HG03175 (cell line): ENCODE data around the gene MUC4.
"Not testable (repeated sequence)": the region's sequence is repeated elsewhere in the genome, so short reads cannot be mapped to it uniquely, and the experiment has no call there.

Experiments used
- ATAC-seq: cut with Tn5 transposase; IDR thresholded peaks from one replicate; pipeline ENCODE4 v1.9.1; 2021; ENCODE audit warnings: mild to moderate bottlenecking, moderate library complexity; ENCODE audit not compliant: unreplicated experiment

The MUC4 gene

DNA sequence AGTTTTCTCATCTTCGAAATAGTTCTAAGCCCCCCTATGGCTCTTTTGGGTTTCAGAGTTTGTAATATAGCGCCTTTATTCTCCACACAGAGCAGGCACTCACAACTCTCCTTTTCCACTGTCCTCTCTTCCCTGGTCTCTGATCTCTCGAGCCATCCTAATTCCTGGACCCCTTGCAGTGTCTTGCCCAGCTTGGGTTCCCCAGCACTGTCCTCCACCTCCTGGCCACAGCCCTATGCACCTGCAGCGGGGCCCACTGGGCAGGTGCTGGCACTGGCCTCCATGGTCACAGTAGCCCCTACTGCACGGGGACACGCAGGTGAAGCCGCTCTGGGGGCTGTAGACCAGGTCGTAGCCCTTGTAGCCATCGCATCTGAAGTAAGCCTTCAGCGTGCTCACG is 63.1 kb downstream of the MUC4 start:
- no peak for ATAC-seq

DNA sequence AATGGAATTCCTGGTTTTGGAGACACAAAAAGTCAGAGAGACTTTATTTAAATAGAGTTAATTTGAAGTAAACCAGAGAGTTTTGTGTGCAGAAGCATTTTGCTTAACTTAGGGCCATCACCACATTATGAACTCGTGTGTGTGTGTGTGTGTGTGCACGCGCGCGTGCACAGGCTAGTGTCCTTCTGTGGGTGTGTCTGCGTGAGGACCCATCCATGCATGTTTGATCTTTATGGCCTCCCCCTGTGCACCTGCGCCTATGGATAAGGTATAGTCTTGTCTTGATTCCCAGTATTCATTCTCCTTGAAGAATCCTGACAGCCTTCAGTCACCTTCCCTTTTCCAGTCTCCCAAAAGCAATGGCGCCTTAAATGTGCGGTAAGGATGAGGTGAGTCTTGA is 65.0 kb downstream of the MUC4 start:
- no peak for ATAC-seq

DNA sequence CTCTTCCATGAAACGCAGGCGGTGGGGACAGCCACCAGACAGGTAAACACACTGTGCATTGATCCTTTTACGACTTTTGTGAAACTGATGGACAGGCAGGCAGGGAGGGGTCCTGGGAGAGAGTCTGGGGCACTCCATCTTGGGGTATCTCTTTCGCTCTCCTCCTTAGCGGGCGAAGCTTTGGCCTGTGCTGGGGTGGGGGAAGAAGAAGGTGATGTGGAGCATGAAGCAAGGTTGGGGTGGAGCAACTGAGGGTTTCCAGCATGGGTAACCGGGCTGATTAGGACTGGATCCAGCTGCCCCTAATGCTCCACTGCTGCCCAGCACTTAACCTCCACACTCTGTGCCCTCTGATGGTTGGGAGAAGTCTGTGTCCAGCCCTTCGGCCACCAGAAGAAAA is 65.4 kb downstream of the MUC4 start:
- ATAC-seq = no peak

DNA sequence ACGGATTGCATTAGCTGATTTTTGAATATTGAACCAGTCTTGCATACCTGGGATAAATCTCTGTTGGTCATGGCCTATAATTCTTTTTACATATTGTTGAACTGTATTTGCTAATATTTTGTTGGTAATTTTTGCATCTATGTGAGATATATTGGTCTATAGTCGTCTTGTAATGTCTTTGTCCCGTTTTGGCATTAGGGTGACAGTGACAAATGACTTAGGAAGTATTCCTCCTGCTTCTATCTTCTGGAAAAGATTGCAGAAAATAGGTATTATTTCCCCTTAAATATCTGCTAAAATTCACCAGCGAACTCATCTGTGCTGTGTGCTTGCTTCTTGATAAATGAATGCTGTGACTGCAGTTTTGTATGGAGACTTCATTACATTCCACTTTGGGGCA is 67.3 kb downstream of the MUC4 start:
- ATAC-seq = no peak

DNA sequence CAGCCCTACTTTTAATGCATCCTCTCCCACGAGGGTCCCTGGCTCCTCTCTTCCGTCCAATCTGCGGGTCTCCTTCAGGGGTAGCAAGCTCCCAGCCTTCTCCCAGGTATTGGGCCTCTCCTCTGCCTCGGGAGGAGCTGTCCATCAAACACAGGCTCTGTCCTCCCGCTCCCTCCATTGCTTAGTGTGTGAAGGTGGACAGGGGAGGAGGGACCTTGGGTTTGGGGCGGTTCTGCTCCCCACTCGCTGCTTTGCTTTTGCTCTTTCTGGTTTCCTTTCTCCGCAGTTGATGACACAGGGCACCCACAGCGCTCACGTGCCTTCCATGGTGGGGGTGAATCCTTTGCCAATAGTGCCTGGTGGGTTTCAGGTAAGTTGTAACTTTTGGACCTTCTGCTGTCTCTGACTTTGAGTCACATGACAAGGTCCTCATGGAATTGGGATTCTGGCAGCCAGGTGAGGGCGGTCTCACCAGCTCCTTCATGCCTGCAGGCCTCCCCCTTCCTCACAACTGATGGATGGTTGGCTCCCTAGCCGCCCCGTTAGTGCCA is 72.1 kb downstream of the MUC4 start:
- ATAC-seq = no peak

DNA sequence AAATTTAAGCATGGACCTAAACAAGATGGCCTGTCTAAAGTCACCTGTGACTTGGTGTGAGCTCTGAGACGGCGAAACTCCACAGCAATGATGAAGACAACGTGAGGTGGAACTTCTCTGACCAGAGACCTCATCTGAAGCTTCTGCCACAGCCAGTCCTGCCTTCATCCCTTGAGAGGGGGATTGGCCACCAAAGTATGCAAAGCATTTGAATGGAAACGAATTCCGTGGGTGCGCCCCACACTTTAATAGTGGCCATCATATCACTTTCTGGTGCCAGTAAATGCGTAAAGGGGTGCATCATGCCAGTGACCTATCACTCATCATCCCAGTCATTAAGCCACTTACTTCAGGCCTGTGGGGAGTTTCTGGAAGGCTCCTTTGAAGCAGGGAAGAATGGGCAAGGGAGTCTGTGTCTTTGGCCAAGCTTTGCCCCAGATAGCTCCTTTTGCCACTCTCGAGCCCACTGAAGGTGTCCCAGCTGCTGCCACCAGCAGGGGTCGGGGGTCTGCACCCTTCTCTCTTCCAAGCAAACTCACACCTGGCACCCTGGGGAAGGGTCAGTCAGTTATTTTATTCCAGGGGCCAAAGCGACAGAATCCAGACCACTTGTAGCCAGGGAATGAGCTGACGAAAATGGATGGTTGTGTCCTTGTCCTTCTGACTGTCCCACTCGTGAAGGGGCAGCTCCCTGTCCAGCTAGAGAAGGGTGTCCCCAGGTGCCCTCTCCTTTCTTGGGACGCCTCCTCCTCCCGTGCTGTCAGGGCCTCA is 73.3 kb downstream of the MUC4 start:
- ATAC-seq = no peak

DNA sequence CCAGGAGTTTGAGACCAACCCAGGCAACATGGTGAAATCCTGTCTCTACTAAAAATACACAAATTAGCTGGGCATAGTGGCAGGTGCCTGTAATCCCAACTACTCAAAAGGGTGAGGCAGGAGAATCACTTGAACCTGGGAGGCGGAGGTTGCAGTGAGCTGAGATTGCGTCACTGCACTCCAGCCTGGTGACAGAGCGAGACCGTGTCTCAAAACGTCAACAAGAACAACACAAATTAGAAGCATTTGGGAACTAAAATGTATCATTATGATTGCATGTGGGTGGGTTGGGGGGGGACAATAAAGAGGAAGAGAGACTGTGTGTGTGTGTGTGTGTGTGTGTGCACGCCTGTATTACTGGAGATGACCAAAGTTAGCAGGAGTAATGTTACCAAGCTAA is 73.9 kb downstream of the MUC4 start:
- ATAC-seq = not testable (repeated sequence)

DNA sequence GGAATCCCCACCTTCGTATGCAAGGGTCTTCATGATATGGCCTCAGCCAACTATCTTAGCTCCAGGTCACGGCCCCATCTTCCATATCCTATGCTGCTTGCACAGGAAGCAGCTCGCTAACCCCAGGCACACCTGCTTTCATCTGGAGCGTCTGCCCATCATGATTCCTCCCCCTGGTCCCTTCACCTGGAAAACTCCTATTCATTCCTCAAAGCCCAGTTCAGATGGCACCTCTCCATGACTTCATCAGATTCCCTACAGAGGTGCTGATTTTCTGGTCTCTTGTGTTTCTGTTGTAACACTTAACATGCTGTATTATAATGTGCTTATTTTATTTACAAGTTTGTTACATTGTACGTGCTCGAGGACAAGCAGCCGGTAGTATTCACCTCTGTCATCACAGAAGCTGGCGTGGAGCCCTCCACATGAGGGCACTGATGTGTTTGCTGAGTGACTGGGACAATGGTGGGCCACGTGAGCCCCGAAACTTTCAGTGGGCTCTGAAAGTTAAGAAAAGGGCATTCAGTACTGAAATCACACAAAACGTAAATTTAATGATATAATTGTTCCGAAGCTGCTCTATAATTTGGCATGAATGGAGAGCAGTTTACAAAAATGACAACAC is 74.8 kb downstream of the MUC4 start:
- no peak for ATAC-seq

DNA sequence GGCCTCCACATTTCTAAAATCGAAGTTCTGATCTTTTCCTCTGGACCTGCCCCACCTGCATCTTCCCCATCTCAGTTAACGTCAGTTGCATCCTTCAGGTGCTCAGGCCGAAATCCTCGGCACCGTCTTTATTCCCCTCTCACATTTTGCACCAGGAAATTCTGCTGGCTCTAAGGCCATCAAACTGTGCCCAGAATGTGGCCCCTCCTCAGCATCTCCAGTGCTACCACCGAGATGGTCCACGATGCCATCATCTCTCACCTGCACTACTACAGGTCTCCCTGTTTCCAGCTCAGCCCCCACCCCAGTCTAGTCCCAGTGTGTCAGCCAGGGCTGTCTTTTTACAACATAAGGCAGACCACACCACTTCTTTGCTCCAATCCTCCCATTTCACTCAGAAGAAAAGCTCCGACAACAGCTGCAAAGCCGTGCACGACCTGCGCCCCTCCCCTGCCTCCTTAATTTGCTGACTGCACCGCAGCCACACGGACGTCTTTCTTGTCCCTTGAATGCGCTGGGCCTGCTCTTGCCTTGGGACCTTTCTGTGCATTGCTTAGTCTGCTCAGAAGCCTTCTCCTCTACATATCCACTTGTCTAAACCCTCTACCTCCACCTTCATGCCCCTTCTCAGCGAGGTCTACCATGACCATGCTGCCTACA is 76.6 kb downstream of the MUC4 start:
- no peak for ATAC-seq

DNA sequence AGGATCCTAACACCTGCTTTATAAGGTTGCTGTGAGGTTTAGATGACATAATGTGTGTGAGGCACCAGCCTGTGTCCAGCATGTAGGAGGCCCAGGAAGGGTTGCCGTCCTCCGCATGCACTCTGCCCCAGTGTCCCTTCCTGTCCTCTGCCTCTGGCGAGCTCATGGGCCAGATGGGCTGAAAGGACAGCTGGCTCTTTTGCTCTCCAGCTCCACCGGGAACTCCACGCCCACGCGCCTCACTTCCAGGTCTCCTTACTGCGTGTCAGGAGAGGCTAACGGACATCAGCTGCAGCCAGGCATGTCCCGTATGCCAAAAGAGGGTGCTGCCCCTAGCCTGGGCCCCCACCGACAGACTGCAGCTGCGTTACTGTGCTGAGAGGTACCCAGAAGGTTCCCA is 78.8 kb downstream of the MUC4 start:
- no peak for ATAC-seq

DNA sequence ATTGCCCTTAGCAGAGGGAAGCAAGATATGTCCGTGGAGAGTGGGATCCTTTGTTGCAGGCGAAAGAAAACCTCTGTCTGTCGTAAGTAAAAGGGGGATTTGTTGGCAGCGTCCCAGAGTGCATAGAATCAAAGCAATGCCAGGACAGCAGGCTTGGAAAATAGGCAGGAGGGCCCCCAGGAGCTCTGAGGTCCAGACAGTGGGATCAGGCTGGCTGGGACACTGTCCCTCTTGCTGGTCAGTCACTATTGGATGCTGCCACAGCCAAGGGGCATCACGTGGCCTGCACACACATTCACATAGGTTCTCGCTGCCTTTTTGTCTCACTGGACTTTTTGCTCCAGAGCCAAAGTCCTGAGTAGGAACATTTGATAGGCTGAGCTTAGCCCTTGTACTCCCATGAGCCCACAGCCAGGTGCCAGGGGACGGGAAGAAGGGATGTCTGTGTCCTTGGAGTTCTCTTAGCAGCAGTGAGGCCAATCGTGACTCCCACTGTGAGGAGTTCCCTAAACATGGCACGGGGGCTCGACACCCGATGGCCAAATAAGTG is 80.3 kb downstream of the MUC4 start:
- no peak for ATAC-seq

DNA sequence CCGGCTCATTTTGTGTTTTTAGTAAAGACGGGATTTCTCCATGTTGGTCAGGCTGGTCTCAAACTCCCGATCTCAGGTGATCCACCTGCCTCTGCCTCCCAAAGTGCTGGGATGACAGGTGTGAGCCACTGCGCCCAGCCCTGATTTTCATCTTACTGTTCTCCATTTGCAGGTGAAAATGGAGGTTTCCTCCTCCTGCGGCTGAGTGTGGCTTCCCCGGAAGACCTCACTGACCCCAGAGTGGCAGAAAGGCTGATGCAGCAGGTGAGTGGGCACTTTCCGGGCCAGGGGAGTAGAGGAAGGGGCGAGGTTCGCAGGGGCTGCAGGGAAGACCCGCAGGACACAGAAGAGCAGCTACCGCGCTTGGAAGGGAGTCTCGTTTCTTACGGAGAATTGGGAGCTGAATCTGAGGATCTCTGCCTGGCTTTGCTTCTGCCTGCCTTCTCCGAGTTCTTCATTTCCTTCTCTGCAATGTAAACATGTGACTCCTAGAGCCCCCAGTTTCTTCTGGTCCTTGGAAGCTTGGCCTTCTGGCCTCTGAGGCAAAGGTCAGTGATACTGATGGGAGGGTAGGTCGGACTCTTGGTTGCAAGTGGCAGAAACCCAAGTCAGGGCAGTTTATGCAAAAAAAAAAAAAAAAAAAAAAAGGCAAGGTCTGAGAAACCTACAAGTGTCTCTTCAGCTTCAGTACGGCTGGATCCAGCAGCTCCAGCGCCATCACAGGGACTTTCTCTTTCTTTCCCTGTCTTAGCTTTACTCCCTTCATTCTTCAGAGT is 82.1 kb downstream of the MUC4 start:
- ATAC-seq = no peak

DNA sequence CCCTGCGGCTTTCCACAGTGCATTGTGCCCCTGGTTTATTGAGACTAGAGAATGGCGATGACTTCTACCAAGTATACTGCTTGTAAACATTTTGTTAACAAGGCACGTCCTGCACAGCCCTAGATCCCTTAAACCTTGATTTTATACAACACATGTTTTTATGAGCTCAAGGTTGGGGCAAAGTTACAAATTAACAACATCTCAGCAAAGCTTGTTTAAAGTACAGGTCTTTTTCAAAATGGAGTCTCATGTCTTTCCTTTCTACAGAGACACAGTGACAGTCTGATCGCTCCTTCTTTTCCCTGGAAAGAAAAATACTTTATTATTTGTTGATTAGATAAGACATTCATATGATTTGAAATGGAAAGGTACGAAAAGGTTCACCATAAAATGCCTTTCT is 82.9 kb downstream of the MUC4 start:
- not testable (repeated sequence) for ATAC-seq

DNA sequence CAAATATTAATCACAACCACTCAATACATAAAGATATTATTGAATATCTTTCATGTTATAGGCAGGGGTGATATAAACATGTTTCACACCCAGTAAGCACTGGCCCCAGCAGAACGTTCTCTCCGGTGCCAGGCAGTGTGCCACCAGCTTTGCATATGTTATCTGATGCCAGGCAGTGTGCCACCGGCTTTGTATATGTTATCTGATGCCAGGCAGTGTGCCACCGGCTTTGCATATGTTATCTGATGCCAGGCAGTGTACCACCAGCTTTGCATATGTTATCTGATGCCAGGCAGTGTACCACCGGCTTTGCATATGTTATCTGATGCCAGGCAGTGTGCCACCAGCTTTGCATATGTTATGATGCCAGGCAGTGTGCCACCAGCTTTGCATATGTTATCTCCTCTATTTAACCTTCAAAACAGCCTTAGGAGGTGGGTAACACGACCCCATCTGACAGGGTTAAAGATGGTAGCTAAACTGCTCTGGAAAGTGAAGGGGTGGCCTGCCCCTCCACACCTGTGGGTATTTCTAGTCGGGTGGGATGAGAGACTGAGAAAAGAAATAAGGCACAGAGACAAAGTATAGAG is 84.0 kb downstream of the MUC4 start:
- ATAC-seq = no peak

DNA sequence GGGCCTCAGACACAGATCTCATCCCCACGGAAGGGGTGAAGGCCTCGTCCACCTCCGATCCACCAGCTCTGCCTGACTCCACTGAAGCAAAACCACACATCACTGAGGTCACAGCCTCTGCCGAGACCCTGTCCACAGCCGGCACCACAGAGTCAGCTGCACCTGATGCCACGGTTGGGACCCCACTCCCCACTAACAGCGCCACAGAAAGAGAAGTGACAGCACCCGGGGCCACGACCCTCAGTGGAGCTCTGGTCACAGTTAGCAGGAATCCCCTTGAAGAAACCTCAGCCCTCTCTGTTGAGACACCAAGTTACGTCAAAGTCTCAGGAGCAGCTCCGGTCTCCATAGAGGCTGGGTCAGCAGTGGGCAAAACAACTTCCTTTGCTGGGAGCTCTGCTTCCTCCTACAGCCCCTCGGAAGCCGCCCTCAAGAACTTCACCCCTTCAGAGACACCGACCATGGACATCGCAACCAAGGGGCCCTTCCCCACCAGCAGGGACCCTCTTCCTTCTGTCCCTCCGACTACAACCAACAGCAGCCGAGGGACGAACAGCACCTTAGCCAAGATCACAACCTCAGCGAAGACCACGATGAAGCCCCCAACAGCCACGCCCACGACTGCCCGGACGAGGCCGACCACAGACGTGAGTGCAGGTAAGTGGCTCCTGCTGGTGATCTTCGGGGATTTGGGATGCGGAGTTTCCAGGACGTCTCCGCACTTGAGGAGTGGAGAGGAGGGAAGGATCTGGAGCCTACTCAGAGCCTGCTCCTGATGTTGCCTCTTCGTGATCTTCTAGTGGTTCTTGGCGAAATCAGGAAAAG is 85.6 kb downstream of the MUC4 start:
- ATAC-seq = not testable (repeated sequence)

DNA sequence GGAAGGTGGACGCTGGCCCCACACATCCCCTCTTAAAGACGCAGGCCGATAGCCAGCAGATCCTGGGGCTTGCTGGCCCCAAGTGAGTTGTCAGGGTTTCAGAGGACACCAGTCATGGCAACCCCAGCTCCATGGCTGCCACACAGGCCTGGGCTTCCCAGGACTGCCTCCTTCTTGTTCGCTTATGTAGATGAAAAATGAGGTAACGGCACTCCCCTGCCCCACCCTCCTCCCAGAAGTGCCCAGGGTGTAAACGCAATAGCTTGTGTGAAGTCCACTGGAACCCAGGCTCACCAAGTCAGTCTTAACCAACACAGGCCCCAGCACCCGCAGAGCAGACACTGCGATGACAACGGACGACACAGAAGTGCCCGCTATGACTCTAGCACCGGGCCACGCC is 87.4 kb downstream of the MUC4 start:
- ATAC-seq = not testable (repeated sequence)

DNA sequence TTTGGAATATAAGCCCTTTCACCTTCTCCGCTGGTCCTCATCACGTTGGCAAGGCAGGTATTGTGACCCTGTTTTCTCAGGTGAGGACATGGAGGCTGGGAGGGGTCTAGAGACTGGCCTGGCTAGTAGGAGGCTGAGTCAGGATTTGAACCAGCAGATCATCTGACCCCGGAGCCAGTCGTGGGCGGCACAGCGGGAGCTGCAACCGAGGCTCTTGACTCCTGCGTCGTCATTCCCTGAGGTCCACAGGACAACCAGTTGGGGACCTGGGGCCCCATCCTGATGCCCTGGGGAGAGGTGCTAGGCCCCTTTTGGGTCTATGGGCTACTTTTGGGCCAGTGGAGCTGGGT is 88.8 kb downstream of the MUC4 start:
- not testable (repeated sequence) for ATAC-seq

DNA sequence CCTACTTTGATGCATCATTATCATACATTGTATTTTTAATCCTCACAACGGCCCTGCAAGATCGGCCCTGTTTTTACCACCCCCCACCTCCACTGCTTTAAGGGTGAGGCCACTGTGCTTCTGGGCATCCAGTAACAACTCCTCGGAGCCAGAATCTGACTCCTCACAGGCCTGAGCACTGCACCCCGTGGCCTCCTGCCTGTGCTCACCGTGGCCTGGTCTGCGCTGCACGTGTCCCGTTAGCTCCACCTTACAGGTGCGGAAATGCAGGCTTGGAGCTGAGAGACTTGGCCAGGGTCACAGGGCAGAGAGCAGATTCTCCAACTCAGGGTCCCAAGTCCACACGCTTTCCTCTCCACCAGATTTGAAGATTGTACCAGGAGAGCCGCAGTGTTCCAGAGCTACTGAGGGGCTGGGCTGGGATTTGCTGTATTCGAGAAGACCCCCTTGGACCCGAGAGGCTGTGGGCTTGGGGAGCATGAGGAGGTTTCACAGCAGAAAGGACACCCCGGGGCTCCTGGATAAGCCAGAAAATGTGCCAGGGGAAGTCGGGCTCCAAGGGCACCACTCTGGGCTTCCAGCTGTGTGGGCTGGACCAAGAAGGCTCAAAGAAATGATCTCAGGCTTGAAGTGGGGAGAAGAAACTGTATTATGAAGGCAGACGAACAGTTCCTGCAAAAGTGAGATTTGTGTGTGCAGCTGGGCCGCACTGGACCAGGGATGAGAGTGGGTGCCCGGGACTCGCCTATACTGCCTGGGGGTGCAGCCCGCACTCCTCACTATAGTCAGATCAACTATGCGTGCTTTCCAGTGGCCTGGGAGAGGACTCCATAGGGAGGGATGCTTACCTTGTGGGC is 89.4 kb downstream of the MUC4 start:
- ATAC-seq = not testable (repeated sequence)
